PFSK-1 (cell line): Measurements from ENCODE around the gene DOCK1.

ENCODE experiments used
- POLR2AphosphoS5 ChIP-seq: IDR thresholded peaks from 2 replicates; pipeline ENCODE4 v1.6.1; 2012; ENCODE audit warnings: low read depth, mild to moderate bottlenecking, control low read depth, low read length, moderate library complexity
- SIN3A ChIP-seq: IDR thresholded peaks from 2 replicates; pipeline ENCODE4 v1.6.1; 2012; ENCODE audit warnings: mild to moderate bottlenecking, low read length, moderate library complexity, borderline replicate concordance; ENCODE audit not compliant: insufficient read depth
- TF ChIP-seq, protein P1 (sequence below), 2 experiments: IDR thresholded peaks; 2 replicates each; pipeline versions ENCODE4 v1.6.1 to v1.8.0; 2011 to 2012; ENCODE audit warnings: low read depth in 2 of 2, low read length in 2 of 2, control low read depth in 1 of 2, inconsistent platforms in 1 of 2, mild to moderate bottlenecking in 1 of 2, moderate library complexity in 1 of 2; ENCODE audit not compliant: insufficient read depth in 1 of 2

GRCh38 chr10:127417686-127418401 lies 512.6 kb downstream of the DOCK1 start:
- TF ChIP-seq, protein P1, sequence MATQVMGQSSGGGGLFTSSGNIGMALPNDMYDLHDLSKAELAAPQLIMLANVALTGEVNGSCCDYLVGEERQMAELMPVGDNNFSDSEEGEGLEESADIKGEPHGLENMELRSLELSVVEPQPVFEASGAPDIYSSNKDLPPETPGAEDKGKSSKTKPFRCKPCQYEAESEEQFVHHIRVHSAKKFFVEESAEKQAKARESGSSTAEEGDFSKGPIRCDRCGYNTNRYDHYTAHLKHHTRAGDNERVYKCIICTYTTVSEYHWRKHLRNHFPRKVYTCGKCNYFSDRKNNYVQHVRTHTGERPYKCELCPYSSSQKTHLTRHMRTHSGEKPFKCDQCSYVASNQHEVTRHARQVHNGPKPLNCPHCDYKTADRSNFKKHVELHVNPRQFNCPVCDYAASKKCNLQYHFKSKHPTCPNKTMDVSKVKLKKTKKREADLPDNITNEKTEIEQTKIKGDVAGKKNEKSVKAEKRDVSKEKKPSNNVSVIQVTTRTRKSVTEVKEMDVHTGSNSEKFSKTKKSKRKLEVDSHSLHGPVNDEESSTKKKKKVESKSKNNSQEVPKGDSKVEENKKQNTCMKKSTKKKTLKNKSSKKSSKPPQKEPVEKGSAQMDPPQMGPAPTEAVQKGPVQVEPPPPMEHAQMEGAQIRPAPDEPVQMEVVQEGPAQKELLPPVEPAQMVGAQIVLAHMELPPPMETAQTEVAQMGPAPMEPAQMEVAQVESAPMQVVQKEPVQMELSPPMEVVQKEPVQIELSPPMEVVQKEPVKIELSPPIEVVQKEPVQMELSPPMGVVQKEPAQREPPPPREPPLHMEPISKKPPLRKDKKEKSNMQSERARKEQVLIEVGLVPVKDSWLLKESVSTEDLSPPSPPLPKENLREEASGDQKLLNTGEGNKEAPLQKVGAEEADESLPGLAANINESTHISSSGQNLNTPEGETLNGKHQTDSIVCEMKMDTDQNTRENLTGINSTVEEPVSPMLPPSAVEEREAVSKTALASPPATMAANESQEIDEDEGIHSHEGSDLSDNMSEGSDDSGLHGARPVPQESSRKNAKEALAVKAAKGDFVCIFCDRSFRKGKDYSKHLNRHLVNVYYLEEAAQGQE (IDR thresholded peaks at IDR 0.05; ENCODE audit: insufficient read depth in 1 of 2, low read depth in 2 of 2, low read length in 2 of 2) = no peak
- no peak for TF ChIP-seq SIN3A
- no peak for TF ChIP-seq POLR2AphosphoS5
